ENCODE data around the gene WDR59. TPM values are rescaled to one million over a fixed set of nuclear protein-coding genes. Genes with fewer than 3 reads are reported as not detected.
"Not testable (repeated sequence)": the region's sequence is repeated elsewhere in the genome, so short reads cannot be mapped to it uniquely, and the experiment has no call there.

Gene WDR59
- total RNA-seq, result 100 to 1,000 TPM in 1 of 2 donors, 10 to 100 TPM in 1; 90.2 to 112 TPM
- 48.3 to 65.4 reads per million in 2 donors for total RNA-seq

- no peaks in the 10 kb centered on the region for H3K27me3 Mint-ChIP-seq
- peak within 1 kb of the TSS; percentile 73 for H3K27ac Mint-ChIP-seq
- peaks cover 15% of the 10 kb centered on the region for H3K4me1 Mint-ChIP-seq
- peak; percentile 98 for ATAC-seq
- no peaks in the 10 kb centered on the region for H3K9me3 ChIP-seq (ENCODE audit: control insufficient read depth, low read length, poor library complexity, severe bottlenecking)
- no peaks in the 10 kb centered on the region for H3K36me3 Mint-ChIP-seq (ENCODE audit: low read depth)
- peak within 1 kb of the TSS; percentile 97 for H3K4me3 Mint-ChIP-seq
- peak; percentile 93 to 97 (median 96) for DNase-seq
These were observed at the start of gene WDR59 for GRCh38 chr16:74984529-74985296. TSS of gene WDR59 (minus strand) at chr16:74985123. CDS start at chr16:74985017, 106 bp downstream.

GRCh38 chr16:75032655-75033054 lies 47.7 kb upstream of the WDR59 start:
- no peak for ATAC-seq
- Mint-ChIP-seq H3K27ac (no peak overlapping the region), H3K4me1 (peaks cover 16% of the 10 kb centered on the region), H3K36me3 (ENCODE audit: low read depth) (peaks cover 4% of the 10 kb centered on the region), H3K27me3 (no peaks in the 10 kb centered on the region), H3K4me3 (no peak overlapping the region)
- no peak for DNase-seq
- no peaks in the 10 kb centered on the region for H3K9me3 ChIP-seq (ENCODE audit: control insufficient read depth, low read length, poor library complexity, severe bottlenecking)

GRCh38 chr16:75029854-75030253 lies 44.9 kb upstream of the WDR59 start:
- no peaks in the 10 kb centered on the region for H3K36me3 Mint-ChIP-seq (ENCODE audit: low read depth)
- H3K9me3 ChIP-seq (ENCODE audit: control insufficient read depth, low read length, poor library complexity, severe bottlenecking), result no peaks in the 10 kb centered on the region
- peak overlapping the region; percentile 16 for H3K27ac Mint-ChIP-seq
- H3K27me3 Mint-ChIP-seq, result no peaks in the 10 kb centered on the region
- no peak overlapping the region for H3K4me3 Mint-ChIP-seq
- ATAC-seq, result no peak
- DNase-seq, result no peak
- peaks cover 11% of the 10 kb centered on the region for H3K4me1 Mint-ChIP-seq

- H3K27me3 Mint-ChIP-seq, result no peaks in the 10 kb centered on the region
- H3K27ac Mint-ChIP-seq, result no peak overlapping the region
- no peaks in the 10 kb centered on the region for H3K9me3 ChIP-seq (ENCODE audit: control insufficient read depth, low read length, poor library complexity, severe bottlenecking)
- no peaks in the 10 kb centered on the region for H3K36me3 Mint-ChIP-seq (ENCODE audit: low read depth)
- ATAC-seq, result no peak
- no peak overlapping the region for H3K4me3 Mint-ChIP-seq
- no peak for DNase-seq
- H3K4me1 Mint-ChIP-seq, result peaks cover 16% of the 10 kb centered on the region
These were observed 43.7 kb upstream of the WDR59 start for GRCh38 chr16:75028544-75029135.

- H3K4me1 Mint-ChIP-seq, result peaks cover 18% of the 10 kb centered on the region
- no peak for ATAC-seq
- no peaks in the 10 kb centered on the region for H3K9me3 ChIP-seq (ENCODE audit: control insufficient read depth, low read length, poor library complexity, severe bottlenecking)
- no peaks in the 10 kb centered on the region for H3K27me3 Mint-ChIP-seq
- no peak overlapping the region for H3K4me3 Mint-ChIP-seq
- no peak for DNase-seq
- peaks cover under 1% of the 10 kb centered on the region for H3K36me3 Mint-ChIP-seq (ENCODE audit: low read depth)
- H3K27ac Mint-ChIP-seq, result no peak overlapping the region
These were observed 42.8 kb upstream of the WDR59 start for GRCh38 chr16:75027520-75028300.

GRCh38 chr16:75026892-75027391 lies 42.0 kb upstream of the WDR59 start:
- ATAC-seq (no peak), DNase-seq (no peak)
- H3K27ac Mint-ChIP-seq, result no peak overlapping the region
- H3K9me3 ChIP-seq (ENCODE audit: control insufficient read depth, low read length, poor library complexity, severe bottlenecking), result no peaks in the 10 kb centered on the region
- peaks cover 16% of the 10 kb centered on the region for H3K4me1 Mint-ChIP-seq
- no peaks in the 10 kb centered on the region for H3K27me3 Mint-ChIP-seq
- H3K4me3 Mint-ChIP-seq, result no peak overlapping the region
- H3K36me3 Mint-ChIP-seq (ENCODE audit: low read depth), result peaks cover 2% of the 10 kb centered on the region

- Mint-ChIP-seq H3K4me1 (peaks cover 16% of the 10 kb centered on the region), H3K27ac (peak overlapping the region; percentile 88)
- not testable (repeated sequence) for H3K36me3 Mint-ChIP-seq (ENCODE audit: low read depth); H3K4me3 Mint-ChIP-seq; H3K27me3 Mint-ChIP-seq; ATAC-seq; H3K9me3 ChIP-seq (ENCODE audit: control insufficient read depth, low read length, poor library complexity, severe bottlenecking); DNase-seq
These were observed 41.4 kb upstream of the WDR59 start for GRCh38 chr16:75026239-75026891.

GRCh38 chr16:75025761-75026160 lies 40.8 kb upstream of the WDR59 start:
- Mint-ChIP-seq H3K27ac (peak overlapping the region; percentile 88), H3K27me3 (no peaks in the 10 kb centered on the region), H3K4me1 (peaks cover 16% of the 10 kb centered on the region), H3K36me3 (ENCODE audit: low read depth) (peaks cover 2% of the 10 kb centered on the region), H3K4me3 (no peak overlapping the region)
- ATAC-seq, result no peak
- no peaks in the 10 kb centered on the region for H3K9me3 ChIP-seq (ENCODE audit: control insufficient read depth, low read length, poor library complexity, severe bottlenecking)
- DNase-seq, result no peak

- ATAC-seq (no peak), DNase-seq (no peak)
- peak overlapping the region; percentile 79 for H3K4me3 Mint-ChIP-seq
- H3K36me3 Mint-ChIP-seq (ENCODE audit: low read depth), result peaks cover 2% of the 10 kb centered on the region
- peak overlapping the region; percentile 88 for H3K27ac Mint-ChIP-seq
- no peaks in the 10 kb centered on the region for H3K9me3 ChIP-seq (ENCODE audit: control insufficient read depth, low read length, poor library complexity, severe bottlenecking)
- H3K4me1 Mint-ChIP-seq, result peaks cover 16% of the 10 kb centered on the region
- no peaks in the 10 kb centered on the region for H3K27me3 Mint-ChIP-seq
These were observed 39.7 kb upstream of the WDR59 start for GRCh38 chr16:75024594-75024993.

- H3K4me1 Mint-ChIP-seq, result peaks cover 16% of the 10 kb centered on the region
- DNase-seq (no peak), ATAC-seq (no peak)
- H3K9me3 ChIP-seq (ENCODE audit: control insufficient read depth, low read length, poor library complexity, severe bottlenecking), result no peaks in the 10 kb centered on the region
- no peaks in the 10 kb centered on the region for H3K27me3 Mint-ChIP-seq
- peaks cover 2% of the 10 kb centered on the region for H3K36me3 Mint-ChIP-seq (ENCODE audit: low read depth)
- peak overlapping the region; percentile 88 for H3K27ac Mint-ChIP-seq
- peak overlapping the region; percentile 79 for H3K4me3 Mint-ChIP-seq
These were observed 39.3 kb upstream of the WDR59 start for GRCh38 chr16:75024182-75024581.

GRCh38 chr16:75023009-75023408 lies 38.1 kb upstream of the WDR59 start:
- Mint-ChIP-seq H3K27me3 (no peaks in the 10 kb centered on the region), H3K27ac (no peak overlapping the region), H3K4me1 (peaks cover 16% of the 10 kb centered on the region), H3K4me3 (no peak overlapping the region), H3K36me3 (ENCODE audit: low read depth) (peaks cover 2% of the 10 kb centered on the region)
- DNase-seq (no peak), ATAC-seq (no peak)
- H3K9me3 ChIP-seq (ENCODE audit: control insufficient read depth, low read length, poor library complexity, severe bottlenecking), result no peaks in the 10 kb centered on the region

GRCh38 chr16:75022567-75022966 lies 37.6 kb upstream of the WDR59 start:
- Mint-ChIP-seq H3K4me1 (peaks cover 19% of the 10 kb centered on the region), H3K36me3 (ENCODE audit: low read depth) (peaks cover 2% of the 10 kb centered on the region), H3K4me3 (no peak overlapping the region), H3K27me3 (no peaks in the 10 kb centered on the region), H3K27ac (no peak overlapping the region)
- no peak for DNase-seq
- no peaks in the 10 kb centered on the region for H3K9me3 ChIP-seq (ENCODE audit: control insufficient read depth, low read length, poor library complexity, severe bottlenecking)
- ATAC-seq, result no peak

- H3K36me3 Mint-ChIP-seq (ENCODE audit: low read depth), result peaks cover 2% of the 10 kb centered on the region
- ATAC-seq, result no peak
- peaks cover 21% of the 10 kb centered on the region for H3K4me1 Mint-ChIP-seq
- H3K9me3 ChIP-seq (ENCODE audit: control insufficient read depth, low read length, poor library complexity, severe bottlenecking), result no peaks in the 10 kb centered on the region
- H3K27me3 Mint-ChIP-seq, result no peaks in the 10 kb centered on the region
- H3K27ac Mint-ChIP-seq, result no peak overlapping the region
- no peak overlapping the region for H3K4me3 Mint-ChIP-seq
- no peak for DNase-seq
These were observed 36.5 kb upstream of the WDR59 start for GRCh38 chr16:75021410-75021809.
